Body of pancreas (tissue), 4 donors: ENCODE measurements around the gene TFEC.

Experiments used
- POLR2A ChIP-seq, 3 donors: fragments of 450-650 bp; IDR thresholded peaks; one replicate each; pipeline ENCODE4 v1.6.1; 2016; ENCODE audit warnings: antibody characterized with exemption in 3 of 3, mild to moderate bottlenecking in 2 of 3
- TF ChIP-seq, protein P1 (sequence below), 7 experiments: fragments of 450-650 bp in 4 of 7; fragments of 200-600 bp in 3 of 7; sonication (generic) in 3 of 7; IDR thresholded peaks; one replicate each; pipeline ENCODE4 v1.5.1; 2016 to 2019; ENCODE audit warnings: antibody characterized with exemption in 7 of 7

DNA sequence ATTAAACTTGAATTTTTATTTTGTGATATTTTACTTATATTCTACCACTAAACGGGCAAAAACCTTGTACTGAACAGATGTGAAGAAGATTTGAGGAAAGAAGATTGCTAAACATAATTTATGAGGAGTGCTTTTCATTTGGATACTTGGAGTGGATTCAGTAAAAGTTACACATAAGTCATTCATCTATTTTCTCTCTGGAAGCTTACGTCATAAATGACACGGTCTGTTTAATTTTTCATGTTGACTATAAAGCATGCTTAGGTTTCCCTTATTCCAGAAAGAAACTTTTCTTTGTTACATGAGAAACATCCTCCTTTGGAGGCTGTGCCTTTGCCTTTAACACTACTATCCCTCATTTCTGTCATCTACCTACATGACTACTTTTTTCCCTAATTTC is 53.9 kb downstream of the TFEC start:
- TF ChIP-seq POLR2A (IDR thresholded peaks at IDR 0.05) = no peak
- TF ChIP-seq, protein P1, sequence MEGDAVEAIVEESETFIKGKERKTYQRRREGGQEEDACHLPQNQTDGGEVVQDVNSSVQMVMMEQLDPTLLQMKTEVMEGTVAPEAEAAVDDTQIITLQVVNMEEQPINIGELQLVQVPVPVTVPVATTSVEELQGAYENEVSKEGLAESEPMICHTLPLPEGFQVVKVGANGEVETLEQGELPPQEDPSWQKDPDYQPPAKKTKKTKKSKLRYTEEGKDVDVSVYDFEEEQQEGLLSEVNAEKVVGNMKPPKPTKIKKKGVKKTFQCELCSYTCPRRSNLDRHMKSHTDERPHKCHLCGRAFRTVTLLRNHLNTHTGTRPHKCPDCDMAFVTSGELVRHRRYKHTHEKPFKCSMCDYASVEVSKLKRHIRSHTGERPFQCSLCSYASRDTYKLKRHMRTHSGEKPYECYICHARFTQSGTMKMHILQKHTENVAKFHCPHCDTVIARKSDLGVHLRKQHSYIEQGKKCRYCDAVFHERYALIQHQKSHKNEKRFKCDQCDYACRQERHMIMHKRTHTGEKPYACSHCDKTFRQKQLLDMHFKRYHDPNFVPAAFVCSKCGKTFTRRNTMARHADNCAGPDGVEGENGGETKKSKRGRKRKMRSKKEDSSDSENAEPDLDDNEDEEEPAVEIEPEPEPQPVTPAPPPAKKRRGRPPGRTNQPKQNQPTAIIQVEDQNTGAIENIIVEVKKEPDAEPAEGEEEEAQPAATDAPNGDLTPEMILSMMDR (IDR thresholded peaks at IDR 0.05) = no peak
